Measurements from ENCODE around the gene NDUFB2.

- TF ChIP-seq CTCF (conservative IDR thresholded peaks at IDR 0.05) (no peak), EZH2 (IDR thresholded peaks at IDR 0.05; ENCODE audit: low read depth) (no peak)
These were observed 23.2 kb downstream of the NDUFB2 start for GRCh38 chr7:140719721-140720120.

Measured in PC-9 (cell line).